H9 (cell line): ENCODE measurements around the gene RALGAPA2. TPM values are rescaled to one million over a fixed set of nuclear protein-coding genes. Genes with fewer than 3 reads are reported as not detected.

Experiments used
- DNase-seq: peaks from one replicate; pipeline ENCODE4 v3.0.0-alpha.2; 2017
- H2AFZ ChIP-seq: one replicate; pipeline ENCODE4 v1.6.1; 2013; ENCODE audit warnings: mild to moderate bottlenecking, low read length, control low read depth, moderate library complexity
- H2AK5ac ChIP-seq: 2 replicates; pipeline ENCODE4 v1.6.1; 2013; ENCODE audit warnings: low read length, control low read depth, mixed read lengths; ENCODE audit not compliant: insufficient read length
- H2BK120ac ChIP-seq: one replicate; pipeline ENCODE4 v1.6.1; 2013; ENCODE audit warnings: low read depth, mild to moderate bottlenecking, low read length, control low read depth, inconsistent platforms; ENCODE audit not compliant: poor library complexity, severe bottlenecking
- H2BK12ac ChIP-seq: 2 replicates; pipeline ENCODE4 v1.6.1; 2013; ENCODE audit warnings: low read length, control low read depth, mixed read lengths, low read depth; ENCODE audit not compliant: insufficient read length
- H2BK15ac ChIP-seq: 2 replicates; pipeline ENCODE4 v1.6.1; 2013; ENCODE audit warnings: low read depth, low read length, control low read depth
- H2BK20ac ChIP-seq: one replicate; pipeline ENCODE4 v1.6.1; 2013; ENCODE audit warnings: low read depth, mild to moderate bottlenecking, low read length, control low read depth, inconsistent platforms; ENCODE audit not compliant: poor library complexity, severe bottlenecking
- H2BK5ac ChIP-seq: 2 replicates; pipeline ENCODE4 v1.6.1; 2013; ENCODE audit warnings: low read length, control low read depth, mixed read lengths; ENCODE audit not compliant: insufficient read length
- H3K14ac ChIP-seq: 2 replicates; pipeline ENCODE4 v1.6.1; 2013; ENCODE audit warnings: low read length, control low read depth; ENCODE audit not compliant: insufficient read depth
- H3K18ac ChIP-seq: 2 replicates; pipeline ENCODE4 v1.6.1; 2013; ENCODE audit warnings: low read depth, mild to moderate bottlenecking, mixed read lengths, low read length, control low read depth; ENCODE audit not compliant: insufficient read length
- H3K23ac ChIP-seq: 2 replicates; pipeline ENCODE4 v1.6.1; 2013; ENCODE audit warnings: low read length, control low read depth, mixed read lengths, low read depth; ENCODE audit not compliant: insufficient read length
- H3K23me2 ChIP-seq: 2 replicates; pipeline ENCODE4 v1.6.1; 2013; ENCODE audit warnings: low read depth, mild to moderate bottlenecking, mixed read lengths, low read length, control low read depth; ENCODE audit not compliant: insufficient read length, poor library complexity, severe bottlenecking
- H3K27ac ChIP-seq: 2 replicates; pipeline ENCODE4 v1.5.1; 2013; ENCODE audit warnings: low read length, control low read depth, mixed read lengths, low read depth; ENCODE audit not compliant: insufficient read length
- H3K27me3 ChIP-seq: 2 replicates; pipeline ENCODE4 v1.6.1; 2013; ENCODE audit warnings: low read length, control low read depth, inconsistent platforms; ENCODE audit not compliant: insufficient read depth
- H3K4ac ChIP-seq: 2 replicates; pipeline ENCODE4 v1.6.1; 2013; ENCODE audit warnings: low read depth, mild to moderate bottlenecking, control low read depth, inconsistent platforms, low read length, moderate library complexity
- H3K4me1 ChIP-seq: 2 replicates; pipeline ENCODE4 v1.6.1; 2013; ENCODE audit warnings: low read length, control low read depth, inconsistent platforms; ENCODE audit not compliant: insufficient read depth
- H3K4me2 ChIP-seq: 2 replicates; pipeline ENCODE4 v1.6.1; 2013; ENCODE audit warnings: low read length, control low read depth, mixed read lengths; ENCODE audit not compliant: insufficient read length, insufficient read depth
- H3K56ac ChIP-seq: 2 replicates; pipeline ENCODE4 v1.6.1; 2013; ENCODE audit warnings: low read depth, mild to moderate bottlenecking, mixed read lengths, low read length, control low read depth; ENCODE audit not compliant: insufficient read length
- H3K79me1 ChIP-seq: 2 replicates; pipeline ENCODE4 v1.6.1; 2013; ENCODE audit warnings: low read depth, mild to moderate bottlenecking, moderate library complexity, low read length, control low read depth, inconsistent platforms; ENCODE audit not compliant: insufficient read depth, poor library complexity, severe bottlenecking
- H3K79me2 ChIP-seq: 2 replicates; pipeline ENCODE4 v1.6.1; 2013; ENCODE audit warnings: low read length, control low read depth, inconsistent platforms; ENCODE audit not compliant: insufficient read depth
- H3K9ac ChIP-seq: 2 replicates; pipeline ENCODE4 v1.6.1; 2013; ENCODE audit warnings: low read length, control low read depth, mixed read lengths; ENCODE audit not compliant: insufficient read length; ENCODE audit errors: extremely low read depth
- H3K9me3 ChIP-seq: one replicate; pipeline ENCODE4 v1.6.1; 2013; ENCODE audit warnings: low read depth, low read length, inconsistent platforms; ENCODE audit not compliant: control insufficient read depth
- H3T11ph ChIP-seq: one replicate; pipeline ENCODE4 v1.6.1; 2013; ENCODE audit warnings: mild to moderate bottlenecking, low read length, control low read depth, inconsistent platforms
- H4K20me1 ChIP-seq: one replicate; pipeline ENCODE4 v1.6.1; 2013; ENCODE audit not compliant: control insufficient read depth, insufficient read length, insufficient read depth
- H4K5ac ChIP-seq: 2 replicates; pipeline ENCODE4 v1.6.1; 2013; ENCODE audit warnings: low read depth, mild to moderate bottlenecking, mixed read lengths, low read length, control low read depth; ENCODE audit not compliant: insufficient read length
- H4K8ac ChIP-seq: replicated peaks from 2 replicates; pipeline ENCODE4 v1.6.1; 2013; ENCODE audit warnings: low read length, control low read depth, mixed read lengths, low read depth; ENCODE audit not compliant: insufficient read length
- H4K91ac ChIP-seq: 2 replicates; pipeline ENCODE4 v1.6.1; 2013; ENCODE audit warnings: low read depth, mild to moderate bottlenecking, moderate library complexity, mixed read lengths, low read length, control low read depth; ENCODE audit not compliant: insufficient read length
- H3K27ac Mint-ChIP-seq, 3 experiments: 2 replicates in 2 of 3; 3 replicates in 1 of 3; pipeline ENCODE4 v1.8.0; 2020 to 2021; ENCODE audit warnings: mixed read lengths in 3 of 3, mild to moderate bottlenecking in 1 of 3, moderate library complexity in 1 of 3
- H3K27me3 Mint-ChIP-seq: 2 replicates; pipeline ENCODE4 v1.8.0; 2021; ENCODE audit warnings: low read depth, mild to moderate bottlenecking, moderate library complexity, mixed read lengths
- H3K36me3 Mint-ChIP-seq, 3 experiments: 2 replicates in 2 of 3; 3 replicates in 1 of 3; pipeline ENCODE4 v1.8.0; 2020 to 2021; ENCODE audit warnings: low read depth in 3 of 3, mixed read lengths in 3 of 3; ENCODE audit not compliant: insufficient read depth in 1 of 3
- H3K4me1 Mint-ChIP-seq, 2 experiments: 2 replicates each; pipeline ENCODE4 v1.8.0; 2020; ENCODE audit warnings: mixed read lengths in 2 of 2
- H3K4me3 Mint-ChIP-seq, 2 experiments: 2 replicates in 1 of 2; 3 replicates in 1 of 2; pipeline ENCODE4 v1.8.0; 2020 to 2021; ENCODE audit warnings: mild to moderate bottlenecking in 2 of 2, mixed read lengths in 2 of 2, moderate library complexity in 1 of 2
- H3K9me3 Mint-ChIP-seq, 2 experiments: 2 replicates in 1 of 2; 3 replicates in 1 of 2; pipeline ENCODE4 v1.8.0; 2020; ENCODE audit warnings: mild to moderate bottlenecking in 2 of 2, mixed read lengths in 2 of 2, moderate library complexity in 1 of 2
- CTCF ChIP-seq: fragments of 200-600 bp; sonication (generic); conservative IDR thresholded peaks from 3 replicates; pipeline ENCODE4 v1.8.0; 2021; ENCODE audit warnings: antibody characterized with exemption, mild to moderate bottlenecking
- total RNA-seq: library from RNA; stranded (reverse); gene quantifications from 2 replicates; pipeline ENCODE4 v1.2.1, GENCODE V29; 2021

RALGAPA2 gene
- total RNA-seq, 1 experiment from 2014 or later = 16.6 TPM

- no peak overlapping the region for H2BK5ac ChIP-seq
- H2BK20ac ChIP-seq = no peak overlapping the region
- H3K18ac ChIP-seq = no peak overlapping the region
- H2AK5ac ChIP-seq = no peak overlapping the region
- no peaks in the 10 kb centered on the region for H3K4me1 ChIP-seq
- H4K91ac ChIP-seq = no peak overlapping the region
- Mint-ChIP-seq H3K27me3 (no peaks in the 10 kb centered on the region), H3K36me3 (no peaks in the 10 kb centered on the region; a peak in 1 of 7 replicates), H3K9me3 (no peaks in the 10 kb centered on the region), H3K4me3 (no peak overlapping the region), H3K4me1 (peaks cover 4 to 6% of the 10 kb centered on the region in 2 experiments), H3K27ac (no peak overlapping the region)
- no peak overlapping the region for H2BK12ac ChIP-seq
- H2BK120ac ChIP-seq = no peak overlapping the region
- no peaks in the 10 kb centered on the region for H3K23me2 ChIP-seq
- no peak for TF ChIP-seq CTCF
- no peak overlapping the region for H3K4ac ChIP-seq
- no peak overlapping the region for H3K27ac ChIP-seq
- H2AFZ ChIP-seq = no peak overlapping the region
- no peak for DNase-seq
- H3K9ac ChIP-seq = no peak overlapping the region
- no peak overlapping the region for H3T11ph ChIP-seq
- H3K23ac ChIP-seq = no peak overlapping the region
- no peak overlapping the region for H3K14ac ChIP-seq
- H2BK15ac ChIP-seq = no peak overlapping the region
- H3K79me1 ChIP-seq = no peaks in the 10 kb centered on the region
- no peak overlapping the region for H3K4me2 ChIP-seq
- H3K27me3 ChIP-seq = no peaks in the 10 kb centered on the region
- H3K79me2 ChIP-seq = no peaks in the 10 kb centered on the region
- H3K56ac ChIP-seq = no peak overlapping the region
- H3K9me3 ChIP-seq = no peaks in the 10 kb centered on the region
- no peak overlapping the region for H4K8ac ChIP-seq
- H4K20me1 ChIP-seq = no peaks in the 10 kb centered on the region
- H4K5ac ChIP-seq = no peak overlapping the region
Observed at GRCh38 chr20:20658123-20658522, 54.3 kb downstream of the RALGAPA2 start.
